GM21786 (cell line): Measurements from ENCODE around the gene PRPS2.
A peak's percentile ranks its signal among the peaks of the same experiment; 100 is the strongest.

Experiments used
- ATAC-seq: cut with Tn5 transposase; IDR thresholded peaks from one replicate; pipeline ENCODE4 v1.9.1; 2021; ENCODE audit not compliant: unreplicated experiment

PRPS2 gene

DNA sequence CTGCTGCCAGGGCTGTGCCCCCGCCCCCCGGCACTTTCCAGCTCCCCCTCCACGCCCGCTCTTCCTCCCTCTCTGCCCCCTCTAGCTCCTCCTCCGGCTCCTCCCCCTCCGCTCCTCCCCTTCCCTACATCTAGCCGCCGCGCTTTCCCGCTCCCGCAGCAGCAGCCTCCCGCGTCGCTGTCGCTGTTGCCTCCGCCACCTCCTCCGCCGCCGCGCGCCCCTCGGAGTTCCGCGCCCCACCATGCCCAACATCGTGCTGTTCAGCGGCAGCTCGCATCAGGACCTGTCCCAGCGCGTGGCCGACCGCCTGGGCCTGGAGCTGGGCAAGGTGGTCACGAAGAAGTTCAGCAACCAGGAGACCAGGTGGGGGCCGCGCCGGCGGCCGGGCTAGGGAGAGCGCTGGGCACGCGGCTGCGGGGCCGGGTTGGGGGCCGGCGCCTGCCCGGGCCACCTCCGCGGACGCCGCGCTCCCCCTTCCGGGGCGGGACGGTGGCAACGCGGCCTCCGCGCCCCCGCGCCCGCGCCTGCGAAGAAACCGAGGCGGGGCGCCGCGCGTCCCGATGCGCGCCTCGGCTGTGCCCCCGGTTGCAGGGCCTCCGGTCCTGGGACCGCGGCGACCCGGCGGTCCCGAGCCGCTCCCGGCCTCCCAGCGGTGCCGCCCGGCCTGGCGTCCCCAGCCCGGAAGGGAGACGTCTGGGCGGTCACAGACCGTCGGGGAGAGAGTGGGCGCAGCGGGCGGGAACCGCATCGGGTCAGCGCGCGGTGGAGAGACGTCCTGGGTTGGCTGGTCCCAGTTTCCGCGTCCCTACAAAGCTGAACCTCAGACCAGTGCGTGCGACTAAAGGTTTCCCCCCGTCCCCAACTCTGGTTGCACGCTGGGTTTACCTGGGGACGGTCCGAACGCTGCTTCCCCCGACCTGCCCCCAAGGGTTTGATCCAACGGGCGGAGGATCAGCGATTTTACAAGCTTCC lies at the start of gene PRPS2:
Gene PRPS2 (plus strand): TSS at position 156 of the 972 bp plus-strand sequence. CDS start 86 bp downstream, at position 242.
- ATAC-seq, result peak; percentile 82

- no peak for ATAC-seq
These were observed 49.8 kb upstream of the PRPS2 start for GRCh38 chrX:12741416-12741815.

DNA sequence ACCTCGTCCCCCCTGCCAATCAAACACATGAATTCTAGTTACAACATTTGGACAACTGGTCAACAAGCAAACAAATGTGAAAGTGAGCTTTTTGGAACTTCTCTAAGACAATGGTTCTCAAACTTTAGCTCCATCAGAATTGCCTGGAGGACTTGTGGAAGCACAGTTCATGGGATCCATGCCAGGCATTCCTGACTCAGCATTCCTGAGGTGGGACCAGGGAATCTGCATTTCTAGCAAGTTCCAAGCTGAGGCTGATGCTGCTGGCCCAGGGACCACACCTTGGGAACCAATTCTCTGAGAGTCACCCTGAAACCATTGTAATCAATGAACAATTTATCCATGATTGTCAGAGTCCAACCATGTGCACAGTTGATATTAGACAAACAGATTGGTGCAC lies 43.8 kb upstream of the PRPS2 start:
- ATAC-seq, result no peak

GRCh38 chrX:12751887-12752286 lies 39.3 kb upstream of the PRPS2 start:
- no peak for ATAC-seq

DNA sequence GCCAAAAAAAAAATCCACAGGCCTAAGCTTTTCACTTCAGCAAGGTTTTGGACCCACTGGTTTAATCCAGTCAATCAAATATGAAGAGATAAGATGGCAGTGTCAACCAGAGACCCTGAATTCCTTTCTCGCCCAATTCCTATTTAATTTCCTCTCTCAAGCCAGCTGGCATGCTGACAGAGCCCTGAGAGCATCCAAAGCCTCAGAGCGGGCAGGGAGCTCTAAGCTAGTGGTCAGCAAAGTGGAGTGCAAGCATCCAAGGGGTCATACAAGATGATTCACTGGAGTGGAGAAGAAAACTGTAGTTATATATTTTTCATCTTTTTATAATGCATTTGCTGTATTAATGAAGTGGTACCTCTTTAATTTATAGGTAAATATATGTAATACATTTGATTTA lies 37.8 kb upstream of the PRPS2 start:
- ATAC-seq, result no peak

- ATAC-seq, result no peak
These were observed 32.9 kb upstream of the PRPS2 start for GRCh38 chrX:12758291-12758690.

GRCh38 chrX:12767856-12768255 lies 23.4 kb upstream of the PRPS2 start:
- no peak for ATAC-seq

GRCh38 chrX:12768491-12768890 lies 22.7 kb upstream of the PRPS2 start:
- no peak for ATAC-seq

DNA sequence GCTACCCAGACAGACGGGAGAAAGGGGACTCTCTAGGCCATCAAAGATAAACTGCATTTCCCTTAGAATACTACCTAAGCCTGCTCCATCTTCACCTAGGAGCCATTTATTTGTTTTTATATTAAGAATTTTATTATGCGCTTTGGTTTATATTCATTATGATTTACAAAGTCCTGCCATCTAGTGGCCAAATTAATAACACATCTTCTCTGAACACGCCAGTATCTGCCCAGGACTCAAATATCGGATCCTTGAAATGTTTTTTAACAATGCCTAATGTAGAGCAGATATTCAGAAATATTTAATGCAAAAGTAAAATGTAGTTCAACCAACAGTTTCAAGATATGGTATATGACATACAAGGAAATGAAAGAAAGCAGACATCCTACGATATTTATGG lies 20.8 kb upstream of the PRPS2 start:
- no peak for ATAC-seq

DNA sequence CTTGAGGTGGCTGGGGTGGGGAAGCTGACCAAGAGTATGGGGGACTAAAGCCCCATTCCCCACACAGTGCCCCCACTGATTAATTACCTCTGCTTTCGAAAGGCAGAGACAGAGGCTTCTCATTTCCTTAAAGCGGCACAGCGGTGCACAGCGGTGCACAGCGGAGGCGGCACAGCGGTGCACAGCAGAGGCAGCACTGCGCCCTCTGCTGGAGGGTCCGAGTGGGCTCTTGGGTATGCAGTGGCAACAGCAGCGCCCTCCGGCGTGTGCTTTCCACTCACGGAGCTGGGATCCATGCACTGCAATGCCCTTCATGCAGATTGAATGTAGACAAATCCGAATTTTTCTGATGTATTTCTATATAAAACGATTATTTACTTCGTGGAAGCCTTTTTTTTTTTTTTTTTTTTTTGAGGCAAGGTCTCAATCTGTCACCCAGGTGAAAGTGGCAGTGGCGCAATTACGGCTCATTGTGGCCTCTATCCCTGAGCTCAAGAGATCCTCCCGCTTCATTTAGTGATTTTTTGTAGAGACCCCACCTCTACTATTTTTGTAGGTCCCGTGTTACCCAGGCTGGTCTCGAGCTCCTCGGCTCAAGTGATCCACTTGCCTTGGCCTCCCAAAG lies 19.7 kb upstream of the PRPS2 start:
- peak; percentile 97 for ATAC-seq

- ATAC-seq, result no peak
These were observed 13.5 kb upstream of the PRPS2 start for GRCh38 chrX:12777670-12778069.

DNA sequence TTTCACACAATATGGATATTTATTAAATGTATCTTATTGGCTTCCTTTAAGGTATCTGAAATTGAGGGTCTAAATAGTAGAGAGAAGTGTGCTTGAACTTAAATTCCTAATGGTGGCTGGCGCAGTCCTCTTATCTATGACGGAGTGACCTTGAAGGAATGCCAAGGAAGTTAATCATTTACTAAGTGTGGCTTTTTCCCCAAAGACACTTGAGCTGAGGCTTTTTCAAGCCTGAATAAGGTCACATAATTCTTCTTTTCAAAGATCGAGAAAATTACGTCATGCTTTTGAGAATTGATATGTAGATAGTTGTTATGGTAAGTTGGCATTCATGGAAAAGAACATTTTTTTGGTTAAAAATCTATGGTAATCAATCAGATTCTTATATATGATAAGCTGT lies 11.7 kb upstream of the PRPS2 start:
- no peak for ATAC-seq

- no peak for ATAC-seq
These were observed 2.6 kb upstream of the PRPS2 start for GRCh38 chrX:12788645-12789044.

DNA sequence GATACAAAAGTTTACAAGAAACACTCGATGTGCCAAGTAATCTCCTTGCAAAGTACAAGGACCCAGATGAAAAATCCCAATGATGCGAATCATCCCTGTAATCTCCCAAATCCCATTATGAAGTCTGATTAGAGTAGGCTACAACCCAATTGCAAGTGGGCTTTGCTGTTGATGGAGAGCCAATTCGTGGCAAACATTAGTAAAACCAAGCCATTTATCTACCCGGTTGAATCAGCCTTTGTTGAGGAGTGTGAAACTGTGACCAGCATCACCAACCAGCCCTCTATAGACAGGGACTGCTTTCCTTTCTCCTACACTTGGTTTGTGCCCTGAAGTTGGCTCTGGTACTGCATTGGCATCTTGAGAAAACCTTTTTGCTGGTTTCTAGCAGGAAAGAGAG lies 1.2 kb upstream of the PRPS2 start:
- no peak for ATAC-seq

DNA sequence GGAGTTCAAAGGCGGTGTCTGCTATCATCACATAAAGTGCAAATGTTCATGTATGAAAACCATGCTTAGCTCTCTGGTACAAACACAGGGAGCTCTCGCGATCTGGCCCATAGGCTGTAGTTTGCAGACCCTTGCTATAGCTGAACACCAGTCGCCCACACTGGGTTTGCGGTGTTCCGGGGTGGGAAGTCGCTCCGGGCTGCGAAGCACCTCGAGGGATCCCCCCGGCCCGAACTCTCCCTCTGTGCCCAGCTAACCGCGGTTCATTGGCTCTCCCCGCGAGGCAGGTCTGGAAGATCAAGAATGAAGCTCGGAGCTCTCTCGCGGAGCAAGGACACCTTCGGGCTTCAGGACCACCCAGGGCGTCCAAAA lies 341 bp upstream of the PRPS2 start:
- peak; percentile 28 for ATAC-seq

DNA sequence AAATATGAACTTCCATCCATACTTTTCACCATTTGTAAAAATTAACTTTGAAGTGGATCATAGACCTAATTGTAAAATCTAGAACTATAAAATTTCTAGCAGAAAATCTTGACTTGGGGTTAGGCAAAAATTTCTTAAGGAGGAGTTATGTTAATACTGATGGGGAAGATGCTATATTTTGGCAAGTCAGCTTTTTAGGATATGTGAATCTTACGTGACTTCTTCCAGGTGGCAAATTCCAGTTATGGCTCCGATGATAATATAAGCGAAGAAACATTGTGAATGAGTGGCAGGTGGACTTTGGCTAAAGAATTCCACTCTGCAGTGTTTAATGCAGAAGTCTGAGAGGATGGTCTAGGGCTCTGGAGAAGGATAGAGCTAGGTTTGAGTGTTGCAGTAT lies 1.5 kb downstream of the PRPS2 start:
- ATAC-seq, result no peak

DNA sequence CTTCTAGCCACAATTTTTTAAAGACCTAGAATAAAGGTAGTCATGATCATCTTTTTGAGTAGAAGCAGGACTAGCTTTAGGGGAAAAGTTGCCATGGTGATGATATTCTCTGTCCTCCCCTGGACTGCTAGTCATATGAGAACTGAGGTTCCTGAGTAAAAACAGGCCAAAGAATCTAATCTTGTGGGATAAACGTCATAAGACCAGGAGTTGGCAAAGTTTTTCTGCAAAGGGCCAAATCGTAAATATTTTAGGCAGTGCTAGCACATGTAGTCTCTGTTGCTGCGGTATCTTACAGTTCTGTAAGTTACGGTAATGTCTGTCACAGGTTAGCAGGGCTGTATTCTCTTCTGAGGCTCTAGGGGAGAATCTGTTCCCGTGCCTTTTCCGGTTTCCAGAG lies 3.4 kb downstream of the PRPS2 start:
- ATAC-seq, result no peak

DNA sequence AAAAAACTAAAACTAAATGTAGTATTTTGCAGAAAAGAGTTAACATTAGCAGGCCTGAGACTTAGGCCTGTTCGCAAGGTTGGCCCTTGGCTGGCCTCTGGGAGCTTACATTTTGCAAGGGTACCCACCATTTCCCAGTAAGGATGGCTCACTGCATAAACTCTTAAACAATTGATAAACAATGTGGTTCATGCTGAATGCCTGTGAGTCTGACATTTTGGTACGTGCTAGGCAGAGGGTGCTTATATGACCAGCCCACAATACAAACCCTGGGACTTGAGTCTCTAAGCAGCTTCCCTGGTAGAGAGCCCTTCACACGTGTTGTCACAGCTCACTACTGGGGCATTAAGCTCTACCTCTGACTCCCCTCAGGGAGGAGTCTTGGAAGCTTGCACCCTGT lies 7.4 kb downstream of the PRPS2 start:
- no peak for ATAC-seq

GRCh38 chrX:12799118-12799517 lies 7.9 kb downstream of the PRPS2 start:
- ATAC-seq, result no peak

- ATAC-seq, result no peak
These were observed 11.5 kb downstream of the PRPS2 start for GRCh38 chrX:12802741-12803140.

DNA sequence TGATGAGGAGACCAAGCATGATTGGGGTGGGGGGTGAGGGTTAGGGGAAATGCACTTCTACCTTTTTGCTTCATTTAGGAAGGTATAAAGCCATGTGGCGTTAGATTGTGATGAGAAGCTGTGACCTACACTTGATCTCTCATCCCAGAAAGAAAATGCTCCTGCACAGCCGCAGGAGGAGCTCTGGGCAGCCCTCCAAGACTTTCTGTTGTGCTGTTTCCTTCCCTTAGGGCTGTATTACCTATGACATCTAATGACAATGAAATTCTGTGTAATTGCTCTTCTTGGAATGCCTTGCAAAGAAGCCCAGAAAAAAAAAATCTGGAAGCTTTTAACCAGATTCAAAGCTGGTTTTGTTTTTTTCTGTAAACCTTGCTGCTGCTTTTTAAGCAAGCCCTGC lies 13.4 kb downstream of the PRPS2 start:
- no peak for ATAC-seq

- ATAC-seq, result no peak
These were observed 14.1 kb downstream of the PRPS2 start for GRCh38 chrX:12805333-12805732.
